Vagina (tissue), 2 donors: ENCODE data around the gene PPRC1. TPM values are rescaled to one million over a fixed set of nuclear protein-coding genes. Genes with fewer than 3 reads are reported as not detected.

ENCODE experiments used
- DNase-seq, 2 donors: peaks; one replicate each; pipeline ENCODE4 v3.0.0-alpha.2; 2017; ENCODE audit errors: extremely low spot score in 2 of 2
- H3K27ac ChIP-seq: fragments of 200-600 bp; sonication (generic); one replicate; pipeline ENCODE4 v1.5.1; 2019
- H3K27me3 ChIP-seq: fragments of 200-600 bp; sonication (generic); one replicate; pipeline ENCODE4 v1.5.1; 2019
- H3K36me3 ChIP-seq, 2 donors: fragments of 200-600 bp; sonication (generic); one replicate each; pipeline ENCODE4 v1.5.1; 2017 to 2019
- H3K4me1 ChIP-seq: fragments of 200-600 bp; sonication (generic); one replicate; pipeline ENCODE4 v1.5.1; 2019
- H3K4me3 ChIP-seq, 2 donors: fragments of 200-600 bp; sonication (generic); 1 replicate in 1 of 2; 2 replicates in 1 of 2; pipeline ENCODE4 v1.5.1; 2016 to 2019
- H3K9me3 ChIP-seq: fragments of 200-600 bp; sonication (generic); one replicate; pipeline ENCODE4 v1.5.1; 2019
- POLR2A ChIP-seq, 2 donors: fragments of 450-650 bp; IDR thresholded peaks; one replicate each; pipeline ENCODE4 v1.6.1; 2017; ENCODE audit warnings: antibody characterized with exemption in 2 of 2, mild to moderate bottlenecking in 2 of 2, moderate library complexity in 2 of 2
- POLR2AphosphoS5 ChIP-seq, 2 donors: sonication (generic); formaldehyde crosslinking; IDR thresholded peaks; one replicate each; pipeline ENCODE4 v1.9.0; 2017; ENCODE audit warnings: antibody characterized with exemption in 2 of 2, mild to moderate bottlenecking in 2 of 2, low read depth in 1 of 2; ENCODE audit not compliant: insufficient read depth in 1 of 2
- intact Hi-C: fragments of 100-400 bp; cut with DNase I; formaldehyde crosslinking; loops from one replicate; pipeline ENCODE4 v1.15.1; 2023
- total RNA-seq: library from RNA; depleted of rRNA; stranded (reverse); fragments of >200 nt; gene quantifications from one replicate; pipeline ENCODE4 v1.2.3, GENCODE V29; 2016
- TF ChIP-seq, protein P1 (sequence below), 3 experiments: fragments of 450-650 bp in 2 of 3; fragments of 200-600 bp in 1 of 3; sonication (generic) in 1 of 3; IDR thresholded peaks; one replicate each; pipeline ENCODE4 v1.5.1; 2017 to 2019; ENCODE audit warnings: antibody characterized with exemption in 3 of 3, mild to moderate bottlenecking in 2 of 3, moderate library complexity in 2 of 3

PPRC1 gene
- total RNA-seq, 1 donor from 2014 or later = 29.5 TPM

DNA sequence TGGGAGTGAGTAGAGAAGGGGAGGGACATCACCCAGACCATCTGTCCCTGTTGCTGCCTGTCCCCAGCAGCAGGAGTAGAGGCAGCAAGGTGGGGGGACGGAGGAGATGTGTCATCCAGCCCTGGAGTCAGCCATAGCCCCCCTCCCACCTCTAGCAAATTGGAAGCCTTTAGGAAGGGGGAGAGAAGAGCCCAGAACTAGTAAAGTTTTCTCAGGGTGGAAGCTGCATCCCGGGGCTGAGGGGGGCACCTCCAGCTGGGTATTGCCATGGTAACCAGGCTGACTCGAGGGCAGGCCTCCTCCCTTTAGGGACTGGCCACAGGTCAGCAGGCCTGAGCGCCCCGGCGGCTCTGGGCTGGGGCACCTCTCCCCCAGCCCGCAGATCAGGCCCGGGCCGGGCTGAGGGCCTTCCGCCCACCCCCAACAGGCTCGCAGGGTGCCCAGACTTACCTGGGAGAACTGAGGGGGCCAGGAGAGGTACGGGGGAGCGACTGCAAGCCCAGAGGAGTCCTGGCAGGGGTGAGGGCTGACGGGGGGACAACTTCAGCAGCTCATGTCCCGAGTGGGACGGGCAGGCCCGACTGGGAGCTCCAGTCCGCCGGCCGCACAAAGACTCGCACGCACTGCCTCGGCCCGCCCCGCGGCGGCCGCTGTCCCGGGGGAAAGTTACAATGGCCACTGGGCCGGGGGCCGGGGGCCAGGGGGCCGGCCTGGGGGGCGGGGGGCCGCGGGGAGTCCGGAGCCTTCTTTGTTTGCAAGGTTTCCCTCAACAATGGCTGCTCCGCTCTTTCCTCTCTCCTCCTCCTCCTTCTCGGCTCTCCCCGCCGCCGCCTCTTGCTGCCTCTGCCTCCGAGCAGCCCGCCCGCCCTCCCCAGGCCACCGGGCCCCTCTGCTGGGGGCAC, 18.6 kb upstream of the PPRC1 start:
- Histone ChIP-seq H3K27ac (peak overlapping the region; percentile 95), H3K4me3 (peak overlapping the region; percentile 46 to 72), H3K36me3 (peaks cover 4 to 22% of the 10 kb centered on the region in 2 donors), H3K9me3 (no peaks in the 10 kb centered on the region), H3K4me1 (peaks cover 77% of the 10 kb centered on the region), H3K27me3 (no peaks in the 10 kb centered on the region)
- TF ChIP-seq POLR2AphosphoS5 (IDR thresholded peaks at IDR 0.05; ENCODE audit: insufficient read depth in 1 of 2, low read depth in 1 of 2) (no peak), POLR2A (IDR thresholded peaks at IDR 0.05) (no peak)
- TF ChIP-seq, protein P1, sequence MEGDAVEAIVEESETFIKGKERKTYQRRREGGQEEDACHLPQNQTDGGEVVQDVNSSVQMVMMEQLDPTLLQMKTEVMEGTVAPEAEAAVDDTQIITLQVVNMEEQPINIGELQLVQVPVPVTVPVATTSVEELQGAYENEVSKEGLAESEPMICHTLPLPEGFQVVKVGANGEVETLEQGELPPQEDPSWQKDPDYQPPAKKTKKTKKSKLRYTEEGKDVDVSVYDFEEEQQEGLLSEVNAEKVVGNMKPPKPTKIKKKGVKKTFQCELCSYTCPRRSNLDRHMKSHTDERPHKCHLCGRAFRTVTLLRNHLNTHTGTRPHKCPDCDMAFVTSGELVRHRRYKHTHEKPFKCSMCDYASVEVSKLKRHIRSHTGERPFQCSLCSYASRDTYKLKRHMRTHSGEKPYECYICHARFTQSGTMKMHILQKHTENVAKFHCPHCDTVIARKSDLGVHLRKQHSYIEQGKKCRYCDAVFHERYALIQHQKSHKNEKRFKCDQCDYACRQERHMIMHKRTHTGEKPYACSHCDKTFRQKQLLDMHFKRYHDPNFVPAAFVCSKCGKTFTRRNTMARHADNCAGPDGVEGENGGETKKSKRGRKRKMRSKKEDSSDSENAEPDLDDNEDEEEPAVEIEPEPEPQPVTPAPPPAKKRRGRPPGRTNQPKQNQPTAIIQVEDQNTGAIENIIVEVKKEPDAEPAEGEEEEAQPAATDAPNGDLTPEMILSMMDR (IDR thresholded peaks at IDR 0.05) = no peak
- DNase-seq = no peak
- intact Hi-C loops = no loop called here

DNA sequence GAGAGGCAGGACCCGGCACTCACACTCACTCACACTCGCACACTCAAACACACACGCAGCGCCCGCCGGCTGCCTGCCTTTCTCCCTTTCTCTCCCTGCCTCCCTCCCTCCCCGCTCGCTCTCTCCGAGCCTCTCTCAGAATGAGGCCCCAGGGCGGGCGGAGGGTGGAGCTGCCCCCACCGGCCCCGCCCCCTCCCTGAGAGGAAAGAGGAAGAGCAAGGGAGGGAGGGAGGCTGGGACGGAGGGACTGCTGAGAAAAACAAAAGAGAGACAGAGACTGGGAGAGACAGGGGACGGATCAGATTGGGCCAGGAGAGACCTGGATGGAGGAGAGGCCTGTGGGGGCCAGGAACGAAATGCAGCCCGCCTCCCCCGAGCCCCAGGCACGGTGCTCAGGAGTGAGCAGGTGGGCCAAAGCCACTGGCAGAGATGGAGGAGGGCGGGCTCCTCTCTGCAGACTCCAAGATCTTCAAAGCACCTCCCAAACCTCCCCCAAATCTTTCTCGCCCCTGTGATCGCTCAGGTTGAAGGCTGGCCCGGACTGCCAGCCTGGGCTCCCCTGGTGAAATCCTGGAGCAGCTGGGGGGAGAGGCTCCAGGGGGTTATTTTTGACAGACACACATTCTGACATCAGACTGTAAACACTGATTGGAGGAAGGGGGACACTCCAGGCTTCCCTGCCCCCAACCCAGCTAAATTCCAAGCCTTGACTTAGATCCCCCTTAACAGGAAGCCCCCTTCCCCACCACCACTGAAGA, 17.8 kb upstream of the PPRC1 start:
- peaks cover 78% of the 10 kb centered on the region for H3K4me1 ChIP-seq
- no peaks in the 10 kb centered on the region for H3K9me3 ChIP-seq
- H3K36me3 ChIP-seq = peaks cover 0 to 14% of the 10 kb centered on the region in 2 donors
- H3K27me3 ChIP-seq = no peaks in the 10 kb centered on the region
- no peak for DNase-seq
- intact Hi-C loops = no loop called here
- peak in 1 of 2 donors; percentile 39 for TF ChIP-seq POLR2A (IDR thresholded peaks at IDR 0.05)
- peak; percentile 86 to 91 for TF ChIP-seq POLR2AphosphoS5 (IDR thresholded peaks at IDR 0.05; ENCODE audit: insufficient read depth in 1 of 2, low read depth in 1 of 2)
- TF ChIP-seq, protein P1 (IDR thresholded peaks at IDR 0.05) = no peak
- H3K4me3 ChIP-seq = peak overlapping the region; percentile 46 to 72
- H3K27ac ChIP-seq = peak overlapping the region; percentile 95

DNA sequence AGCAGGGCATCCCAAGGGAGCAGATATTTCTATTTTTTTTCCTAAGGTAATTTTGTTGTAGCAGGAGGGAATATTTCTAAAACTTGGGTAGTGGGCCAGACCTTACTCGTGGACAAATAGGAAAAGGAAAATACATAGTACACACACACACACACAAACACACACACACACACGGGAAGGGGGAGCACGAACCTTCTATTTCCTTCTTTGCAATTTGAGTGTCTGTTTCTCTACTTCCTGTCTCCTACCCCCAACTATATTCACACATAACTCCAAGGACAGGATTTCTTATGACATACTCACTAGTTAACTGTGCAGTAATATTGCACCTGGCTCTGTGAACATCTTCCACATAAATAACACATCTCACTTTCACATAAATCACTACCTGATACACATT, 17.1 kb upstream of the PPRC1 start:
- Histone ChIP-seq H3K27me3 (no peaks in the 10 kb centered on the region), H3K27ac (peak overlapping the region; percentile 95), H3K4me3 (peak overlapping the region in 1 of 2 donors; percentile 72), H3K4me1 (peaks cover 80% of the 10 kb centered on the region), H3K36me3 (peaks cover 0 to 7% of the 10 kb centered on the region in 2 donors), H3K9me3 (no peaks in the 10 kb centered on the region)
- no peak for TF ChIP-seq POLR2AphosphoS5 (IDR thresholded peaks at IDR 0.05; ENCODE audit: insufficient read depth in 1 of 2, low read depth in 1 of 2)
- TF ChIP-seq POLR2A (IDR thresholded peaks at IDR 0.05) = no peak
- TF ChIP-seq, protein P1 (IDR thresholded peaks at IDR 0.05) = no peak
- no peak for DNase-seq
- intact Hi-C loops = no loop called here

GRCh38 chr10:102116656-102117055, 16.2 kb upstream of the PPRC1 start:
- peak overlapping the region; percentile 99 for H3K27ac ChIP-seq
- no peaks in the 10 kb centered on the region for H3K27me3 ChIP-seq
- peaks cover 81% of the 10 kb centered on the region for H3K4me1 ChIP-seq
- no peak for DNase-seq
- H3K4me3 ChIP-seq = peak overlapping the region; percentile 64 to 69
- intact Hi-C loops = no loop called here
- TF ChIP-seq POLR2AphosphoS5 (IDR thresholded peaks at IDR 0.05; ENCODE audit: insufficient read depth in 1 of 2, low read depth in 1 of 2) (no peak), POLR2A (IDR thresholded peaks at IDR 0.05) (no peak)
- TF ChIP-seq, protein P1 (IDR thresholded peaks at IDR 0.05) = no peak
- no peaks in the 10 kb centered on the region for H3K9me3 ChIP-seq
- H3K36me3 ChIP-seq = no peaks in the 10 kb centered on the region
